K562 (cell line): Measurements from ENCODE around the gene EML5. TPM values are rescaled to one million over a fixed set of nuclear protein-coding genes. Genes with fewer than 3 reads are reported as not detected.

ENCODE experiments used
- CBFA2T2 ChIP-seq: fragments of 450-650 bp; conservative IDR thresholded peaks from 2 replicates; pipeline ENCODE4 v1.6.1; 2017; ENCODE audit warnings: mild to moderate bottlenecking
- CBFA2T3 ChIP-seq: fragments of 450-650 bp; IDR thresholded peaks from 2 replicates; pipeline ENCODE4 v1.6.1; 2017
- CLOCK ChIP-seq: fragments of 250-450 bp; sonication (Bioruptor Pico); IDR thresholded peaks from 2 replicates; pipeline ENCODE4 v1.4.0; 2020; ENCODE audit warnings: mild to moderate bottlenecking, moderate library complexity, borderline replicate concordance
- CSDE1 ChIP-seq, 2 experiments: fragments of 450-650 bp; IDR thresholded peaks; 2 replicates each; pipeline ENCODE4 v1.6.1; 2016; ENCODE audit warnings: mild to moderate bottlenecking in 1 of 2
- DPF2 ChIP-seq: fragments of 450-650 bp; IDR thresholded peaks from 2 replicates; pipeline ENCODE4 v1.6.1; 2016
- ELF2 ChIP-seq: fragments of 250-450 bp; sonication (Bioruptor Pico); IDR thresholded peaks from 2 replicates; pipeline ENCODE4 v1.5.0; 2021; ENCODE audit warnings: mild to moderate bottlenecking
- HDAC1 ChIP-seq, 2 experiments: fragments of 450-650 bp; IDR thresholded peaks; 2 replicates each; pipeline ENCODE4 v1.6.1; 2016 to 2017; ENCODE audit warnings: inconsistent platforms in 1 of 2, mild to moderate bottlenecking in 1 of 2, moderate library complexity in 1 of 2
- NFYB ChIP-seq: IDR thresholded peaks from 2 replicates; pipeline ENCODE4 v1.6.1; 2011; ENCODE audit warnings: mild to moderate bottlenecking, moderate library complexity; ENCODE audit not compliant: insufficient read length; ENCODE audit errors: extremely low read depth
- PCBP2 ChIP-seq: fragments of 200-400 bp; formaldehyde crosslinking; IDR thresholded peaks from 2 replicates; pipeline ENCODE4 v1.6.1; 2018; ENCODE audit warnings: low read length, low read depth, mild to moderate bottlenecking, moderate library complexity; ENCODE audit not compliant: poor library complexity, severe bottlenecking
- SRSF3 ChIP-seq: fragments of 200-400 bp; formaldehyde crosslinking; IDR thresholded peaks from 2 replicates; pipeline ENCODE4 v1.6.1; 2016; ENCODE audit warnings: mild to moderate bottlenecking, low read length, moderate library complexity; ENCODE audit not compliant: insufficient read depth
- ZNF407 ChIP-seq: fragments of 450-650 bp; IDR thresholded peaks from 2 replicates; pipeline ENCODE4 v1.6.1; 2016; ENCODE audit warnings: low read depth
- polyA plus RNA-seq, 8 experiments: library from polyadenylated mRNA; depleted of rRNA in 4 of 8; stranded (reverse) in 5 of 8; unstranded in 3 of 8; fragments of >200 nt; fragmentation: Nextera tagmentation in 2 of 8; fragmentation: Illumina TruSeq in 1 of 8; extraction: Ambion mirVana in 2 of 8; extraction: Trizol in 1 of 8; gene quantifications; 2 replicates each; pipeline versions ENCODE4 v1.2.1 to v1.2.3, GENCODE V29; 2011 to 2014; ENCODE audit warnings: inconsistent platforms in 1 of 8, missing spikeins in 1 of 8
- total RNA-seq, 7 experiments: library from RNA; depleted of rRNA in 6 of 7; stranded (reverse); fragments of >200 nt in 6 of 7; fragmentation: Illumina TruSeq in 2 of 7; extraction: Trizol in 2 of 7; gene quantifications; 2 replicates each; pipeline versions ENCODE4 v1.2.1 to v1.2.3, GENCODE V29; 2011 to 2021; ENCODE audit warnings: low replicate concordance in 1 of 7
- TF ChIP-seq, protein P1 (sequence below): sonication (generic); IDR thresholded peaks from 2 replicates; pipeline ENCODE4 v1.6.1; 2016

The EML5 gene
- total and polyA plus RNA-seq, 9 of the 15 experiments (the other 6 are each of a cell fraction or from before 2014, with no cell fraction given): 0.06 to 0.34 (median 0.22) TPM

DNA sequence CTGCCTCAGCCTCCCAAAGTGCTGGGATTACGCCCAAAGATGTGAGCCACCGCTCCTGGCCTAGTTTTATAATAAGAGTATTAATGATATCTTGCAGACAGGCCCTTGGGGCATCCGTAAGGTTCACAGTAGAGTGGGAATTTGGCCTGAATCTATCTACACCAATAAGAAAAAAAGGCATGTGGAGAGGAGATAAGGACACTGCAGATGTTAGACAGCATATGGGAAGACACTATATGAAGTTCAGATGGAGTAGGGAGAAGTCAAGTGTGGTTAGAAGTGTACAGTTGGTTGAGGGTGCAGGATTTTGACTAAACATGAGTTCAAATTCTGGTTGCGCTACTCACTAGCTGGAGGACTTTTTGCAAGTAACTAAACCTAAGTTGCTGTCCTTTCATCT, 23.2 kb upstream of the EML5 start (continued):
- TF ChIP-seq DPF2: peak; percentile 60
- TF ChIP-seq CBFA2T2: peak; percentile 82
- no peak for TF ChIP-seq PCBP2
- TF ChIP-seq HDAC1 (IDR thresholded peaks at IDR 0.05): 0 out of 4 replicates have a peak, but pooled peaks of 1 of the 2 experiments have one; percentile 46
- TF ChIP-seq ELF2: no peak
- TF ChIP-seq SRSF3: no peak
- peak; percentile 90 for TF ChIP-seq CBFA2T3
- TF ChIP-seq ZNF407: peak; percentile 74
- TF ChIP-seq CSDE1 (IDR thresholded peaks at IDR 0.05): no peak
- no peak for TF ChIP-seq NFYB
- TF ChIP-seq, protein P1, sequence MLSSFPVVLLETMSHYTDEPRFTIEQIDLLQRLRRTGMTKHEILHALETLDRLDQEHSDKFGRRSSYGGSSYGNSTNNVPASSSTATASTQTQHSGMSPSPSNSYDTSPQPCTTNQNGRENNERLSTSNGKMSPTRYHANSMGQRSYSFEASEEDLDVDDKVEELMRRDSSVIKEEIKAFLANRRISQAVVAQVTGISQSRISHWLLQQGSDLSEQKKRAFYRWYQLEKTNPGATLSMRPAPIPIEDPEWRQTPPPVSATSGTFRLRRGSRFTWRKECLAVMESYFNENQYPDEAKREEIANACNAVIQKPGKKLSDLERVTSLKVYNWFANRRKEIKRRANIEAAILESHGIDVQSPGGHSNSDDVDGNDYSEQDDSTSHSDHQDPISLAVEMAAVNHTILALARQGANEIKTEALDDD: peak; percentile 71
- TF ChIP-seq CLOCK (CRISPR knock-in tag): no peak
